Neural cell (in vitro differentiated cells): ENCODE results near the gene SH3RF1. TPM values are rescaled to one million over a fixed set of nuclear protein-coding genes. Genes with fewer than 3 reads are reported as not detected.

Experiments
- H2AFZ ChIP-seq: fragments of 200-600, 300-800 bp; sonication (generic), shearing (Covaris generic); 2 replicates; pipeline ENCODE4 v1.6.0; 2014; ENCODE audit warnings: low read depth, mild to moderate bottlenecking, antibody characterized with exemption, low read length, moderate library complexity
- H3F3A ChIP-seq: fragments of 200-600 bp; shearing (Covaris generic); 2 replicates; pipeline ENCODE4 v1.6.1; 2016; ENCODE audit warnings: mild to moderate bottlenecking, moderate library complexity, mixed read lengths, antibody characterized with exemption, low read length; ENCODE audit not compliant: insufficient read depth, poor library complexity, severe bottlenecking
- H3K27ac ChIP-seq: fragments of 200-600, 300-800 bp; sonication (generic), shearing (Covaris generic); 2 replicates; pipeline ENCODE4 v1.5.1; 2014; ENCODE audit warnings: mild to moderate bottlenecking, low read length, moderate library complexity
- H3K27me3 ChIP-seq: fragments of 300-800, 200-600 bp; sonication (generic), shearing (Covaris generic); 2 replicates; pipeline ENCODE4 v1.6.0; 2014; ENCODE audit warnings: mild to moderate bottlenecking, low read depth, low read length, moderate library complexity; ENCODE audit not compliant: insufficient read depth
- H3K36me3 ChIP-seq: fragments of 300-800, 200-600 bp; sonication (generic), shearing (Covaris generic); 2 replicates; pipeline ENCODE4 v1.5.1; 2014; ENCODE audit warnings: mild to moderate bottlenecking, antibody characterized with exemption, low read length, moderate library complexity; ENCODE audit not compliant: insufficient read depth
- H3K4me2 ChIP-seq: fragments of 300-800, 200-600 bp; sonication (generic), shearing (Covaris generic); 2 replicates; pipeline ENCODE4 v1.6.0; 2014; ENCODE audit warnings: mild to moderate bottlenecking, low read length
- H3K4me3 ChIP-seq: fragments of 300-800, 200-600 bp; sonication (generic), shearing (Covaris generic); 2 replicates; pipeline ENCODE4 v1.5.1; 2014; ENCODE audit warnings: mild to moderate bottlenecking, low read length, moderate library complexity
- H3K79me2 ChIP-seq: fragments of 200-600 bp; shearing (Covaris generic); replicated peaks from 2 replicates; pipeline ENCODE4 v1.6.0; 2014; ENCODE audit warnings: mild to moderate bottlenecking, low read length, moderate library complexity; ENCODE audit not compliant: insufficient read depth
- H3K9ac ChIP-seq: fragments of 300-800, 200-600 bp; sonication (generic), shearing (Covaris generic); 2 replicates; pipeline ENCODE4 v1.6.1; 2016; ENCODE audit warnings: mild to moderate bottlenecking, low read length, mixed read lengths
- H3K9me2 ChIP-seq: fragments of 200-600 bp; shearing (Covaris generic); 2 replicates; pipeline ENCODE4 v1.6.1; 2016; ENCODE audit warnings: mild to moderate bottlenecking, low read length, mixed read lengths; ENCODE audit not compliant: insufficient read depth
- H3K9me3 ChIP-seq: fragments of 200-600, 300-800 bp; sonication (generic), shearing (Covaris generic); 2 replicates; pipeline ENCODE4 v1.6.1; 2016; ENCODE audit warnings: mild to moderate bottlenecking, mixed run types, low read length, moderate library complexity, mixed read lengths
- H4K20me1 ChIP-seq: fragments of 200-600 bp; shearing (Covaris generic); 2 replicates; pipeline ENCODE4 v1.6.1; 2016; ENCODE audit warnings: mild to moderate bottlenecking, mixed run types; ENCODE audit not compliant: insufficient read depth
- CTCF ChIP-seq: fragments of 450-650 bp; IDR thresholded peaks from 2 replicates; pipeline ENCODE4 v1.5.1; 2014; ENCODE audit warnings: antibody characterized with exemption, mild to moderate bottlenecking, moderate library complexity; ENCODE audit not compliant: poor library complexity, severe bottlenecking
- EP300 ChIP-seq: fragments of 450-650 bp; conservative IDR thresholded peaks from 2 replicates; pipeline ENCODE4 v1.6.1; 2014; ENCODE audit warnings: antibody characterized with exemption, mild to moderate bottlenecking, moderate library complexity; ENCODE audit not compliant: poor library complexity, severe bottlenecking
- EZH2 ChIP-seq: fragments of 200-600, 300-800 bp; shearing (Covaris generic), sonication (generic); IDR thresholded peaks from 2 replicates; pipeline ENCODE4 v1.6.1; 2014; ENCODE audit warnings: antibody characterized with exemption, low read length, borderline replicate concordance, mild to moderate bottlenecking; ENCODE audit not compliant: insufficient read depth, poor library complexity, severe bottlenecking
- MXI1 ChIP-seq: fragments of 450-650 bp; conservative IDR thresholded peaks from 2 replicates; pipeline ENCODE4 v1.6.1; 2014; ENCODE audit warnings: antibody characterized with exemption, mild to moderate bottlenecking; ENCODE audit not compliant: poor library complexity, severe bottlenecking
- POLR2AphosphoS5 ChIP-seq: IDR thresholded peaks from 2 replicates; pipeline ENCODE4 v1.6.1; 2012
- RAD21 ChIP-seq: fragments of 450-650 bp; conservative IDR thresholded peaks from 2 replicates; pipeline ENCODE4 v1.6.1; 2014; ENCODE audit warnings: antibody characterized with exemption, mild to moderate bottlenecking, moderate library complexity
- SMC3 ChIP-seq: fragments of 450-650 bp; conservative IDR thresholded peaks from 2 replicates; pipeline ENCODE4 v1.6.1; 2014; ENCODE audit warnings: antibody characterized with exemption, mild to moderate bottlenecking, moderate library complexity; ENCODE audit not compliant: poor library complexity
- TAF1 ChIP-seq: IDR thresholded peaks from 2 replicates; pipeline ENCODE4 v1.6.1; 2012; ENCODE audit warnings: low read depth
- polyA plus RNA-seq: library from polyadenylated mRNA; depleted of rRNA; stranded (reverse); fragments of >200 nt; gene quantifications from 2 replicates; pipeline ENCODE4 v1.2.3, GENCODE V29; 2014
- TF ChIP-seq, protein P1 (sequence below): IDR thresholded peaks from 2 replicates; pipeline ENCODE4 v1.6.1; 2012; ENCODE audit warnings: borderline replicate concordance

Gene SH3RF1
- polyA plus RNA-seq, 1 donor from 2014 or later, result 3.1 TPM

DNA sequence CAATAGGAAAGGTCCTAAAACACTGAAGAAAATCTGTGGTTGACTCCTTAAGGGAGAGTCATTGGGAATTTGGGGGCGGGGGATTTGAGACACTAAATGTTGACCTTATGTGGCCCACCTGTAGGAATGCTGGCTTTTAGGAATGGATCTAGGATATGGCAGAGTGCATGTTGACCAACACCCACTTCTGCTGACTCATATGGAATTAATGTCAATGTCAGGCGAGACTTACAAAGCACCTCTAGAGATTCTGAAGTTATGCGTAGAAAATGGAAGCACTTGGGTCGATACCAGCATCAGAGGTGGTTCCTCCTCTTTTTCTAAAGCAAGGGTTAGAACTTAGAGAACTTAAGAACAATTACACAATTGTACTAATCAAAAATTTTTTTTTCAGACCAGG is 160.1 kb downstream of the SH3RF1 start:
- H3K9ac ChIP-seq, result no peak overlapping the region
- H3F3A ChIP-seq, result no peaks in the 10 kb centered on the region
- H3K36me3 ChIP-seq, result no peaks in the 10 kb centered on the region
- TF ChIP-seq EZH2 (no peak), EP300 (no peak), MXI1 (no peak), SMC3 (no peak), CTCF (no peak), POLR2AphosphoS5 (no peak), RAD21 (no peak), TAF1 (no peak)
- TF ChIP-seq, protein P1, sequence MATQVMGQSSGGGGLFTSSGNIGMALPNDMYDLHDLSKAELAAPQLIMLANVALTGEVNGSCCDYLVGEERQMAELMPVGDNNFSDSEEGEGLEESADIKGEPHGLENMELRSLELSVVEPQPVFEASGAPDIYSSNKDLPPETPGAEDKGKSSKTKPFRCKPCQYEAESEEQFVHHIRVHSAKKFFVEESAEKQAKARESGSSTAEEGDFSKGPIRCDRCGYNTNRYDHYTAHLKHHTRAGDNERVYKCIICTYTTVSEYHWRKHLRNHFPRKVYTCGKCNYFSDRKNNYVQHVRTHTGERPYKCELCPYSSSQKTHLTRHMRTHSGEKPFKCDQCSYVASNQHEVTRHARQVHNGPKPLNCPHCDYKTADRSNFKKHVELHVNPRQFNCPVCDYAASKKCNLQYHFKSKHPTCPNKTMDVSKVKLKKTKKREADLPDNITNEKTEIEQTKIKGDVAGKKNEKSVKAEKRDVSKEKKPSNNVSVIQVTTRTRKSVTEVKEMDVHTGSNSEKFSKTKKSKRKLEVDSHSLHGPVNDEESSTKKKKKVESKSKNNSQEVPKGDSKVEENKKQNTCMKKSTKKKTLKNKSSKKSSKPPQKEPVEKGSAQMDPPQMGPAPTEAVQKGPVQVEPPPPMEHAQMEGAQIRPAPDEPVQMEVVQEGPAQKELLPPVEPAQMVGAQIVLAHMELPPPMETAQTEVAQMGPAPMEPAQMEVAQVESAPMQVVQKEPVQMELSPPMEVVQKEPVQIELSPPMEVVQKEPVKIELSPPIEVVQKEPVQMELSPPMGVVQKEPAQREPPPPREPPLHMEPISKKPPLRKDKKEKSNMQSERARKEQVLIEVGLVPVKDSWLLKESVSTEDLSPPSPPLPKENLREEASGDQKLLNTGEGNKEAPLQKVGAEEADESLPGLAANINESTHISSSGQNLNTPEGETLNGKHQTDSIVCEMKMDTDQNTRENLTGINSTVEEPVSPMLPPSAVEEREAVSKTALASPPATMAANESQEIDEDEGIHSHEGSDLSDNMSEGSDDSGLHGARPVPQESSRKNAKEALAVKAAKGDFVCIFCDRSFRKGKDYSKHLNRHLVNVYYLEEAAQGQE, result no peak
- no peaks in the 10 kb centered on the region for H3K27me3 ChIP-seq
- H4K20me1 ChIP-seq, result no peaks in the 10 kb centered on the region
- no peaks in the 10 kb centered on the region for H3K9me2 ChIP-seq
- H3K79me2 ChIP-seq, result no peaks in the 10 kb centered on the region
- no peak overlapping the region for H3K4me2 ChIP-seq
- H3K4me3 ChIP-seq, result no peak overlapping the region
- no peak overlapping the region for H2AFZ ChIP-seq
- no peaks in the 10 kb centered on the region for H3K9me3 ChIP-seq
- H3K27ac ChIP-seq, result no peak overlapping the region

DNA sequence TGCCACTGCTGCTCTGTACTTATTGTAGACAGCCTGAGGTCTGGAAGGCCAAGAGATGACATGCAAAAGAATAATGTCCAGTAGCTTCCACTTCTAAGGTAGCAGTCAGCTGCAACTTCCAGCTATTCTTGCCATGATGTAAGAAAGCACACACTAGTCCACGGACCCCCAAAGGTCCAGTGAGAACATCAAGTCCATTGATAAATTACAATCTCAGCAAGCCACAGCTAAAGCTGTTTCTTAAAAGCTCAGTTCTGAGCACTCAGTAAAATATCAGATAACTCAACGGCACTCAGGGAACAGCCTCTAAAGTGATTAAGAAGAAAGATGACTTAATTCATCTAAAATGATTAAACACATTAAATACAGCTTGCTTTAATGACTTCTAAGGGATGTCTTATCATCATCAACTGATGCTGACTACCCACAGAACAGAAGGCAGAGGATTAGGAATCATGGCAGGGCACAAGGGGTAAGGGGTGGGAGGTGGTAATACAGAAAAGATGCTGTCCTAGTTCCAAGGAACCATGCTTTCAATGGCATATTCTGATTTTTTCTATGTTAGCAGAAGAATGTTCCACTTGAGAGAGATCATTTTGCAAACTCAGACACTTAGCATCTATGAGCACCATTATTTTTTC is 161.6 kb downstream of the SH3RF1 start:
- no peaks in the 10 kb centered on the region for H3K9me2 ChIP-seq
- H3F3A ChIP-seq, result no peaks in the 10 kb centered on the region
- H3K4me3 ChIP-seq, result no peak overlapping the region
- no peaks in the 10 kb centered on the region for H3K27me3 ChIP-seq
- H3K36me3 ChIP-seq, result no peaks in the 10 kb centered on the region
- no peaks in the 10 kb centered on the region for H3K9me3 ChIP-seq
- no peak overlapping the region for H3K4me2 ChIP-seq
- H3K9ac ChIP-seq, result no peak overlapping the region
- no peaks in the 10 kb centered on the region for H4K20me1 ChIP-seq
- no peaks in the 10 kb centered on the region for H3K79me2 ChIP-seq
- no peak for TF ChIP-seq POLR2AphosphoS5
- TF ChIP-seq RAD21, result no peak
- TF ChIP-seq, protein P1, result no peak
- TF ChIP-seq CTCF, result no peak
- TF ChIP-seq EZH2, result no peak
- no peak overlapping the region for H2AFZ ChIP-seq
- H3K27ac ChIP-seq, result no peak overlapping the region
